ENCODE results near the gene PLEKHH1. TPM values are rescaled to one million over a fixed set of nuclear protein-coding genes. Genes with fewer than 3 reads are reported as not detected.
A peak's percentile ranks its signal among the peaks of the same experiment; 100 is the strongest.
"Not testable (repeated sequence)": the region's sequence is repeated elsewhere in the genome, so short reads cannot be mapped to it uniquely, and the experiment has no call there.

The PLEKHH1 gene
- polyA plus RNA-seq, 4 donors: 30.4 to 85.5 (median 55.2) TPM

GRCh38 chr14:67619446-67620216, 86.5 kb downstream of the PLEKHH1 start, which contains the start of gene ARG2:
TSS of gene ARG2 (plus strand) at chr14:67619920. CDS start at chr14:67619978, 58 bp downstream.
- DNase-seq (ENCODE audit: low read depth in 4 of 4, low spot score in 2 of 4): peak in 3 of 4 donors; percentile 81 to 87 (median 82)

GRCh38 chr14:67620217-67620785, 87.2 kb downstream of the PLEKHH1 start:
- DNase-seq (ENCODE audit: low read depth in 4 of 4, low spot score in 2 of 4): peak in 2 of 4 donors; percentile 18 to 20

- peak in 1 of 4 donors; percentile 36 for DNase-seq (ENCODE audit: low read depth in 4 of 4, low spot score in 2 of 4)
Observed at GRCh38 chr14:67622675-67623074, 89.6 kb downstream of the PLEKHH1 start.

GRCh38 chr14:67623114-67623513, 90.0 kb downstream of the PLEKHH1 start:
- DNase-seq (ENCODE audit: low read depth in 4 of 4, low spot score in 2 of 4): no peak

- not testable (repeated sequence) for DNase-seq (ENCODE audit: low read depth in 4 of 4, low spot score in 2 of 4)
Observed at GRCh38 chr14:67626131-67626530, 93.0 kb downstream of the PLEKHH1 start.

GRCh38 chr14:67627519-67627918, 94.4 kb downstream of the PLEKHH1 start:
- DNase-seq (ENCODE audit: low read depth in 4 of 4, low spot score in 2 of 4): no peak

- DNase-seq (ENCODE audit: low read depth in 4 of 4, low spot score in 2 of 4): no peak
Observed at GRCh38 chr14:67630186-67630585, 97.1 kb downstream of the PLEKHH1 start.

GRCh38 chr14:67630938-67631337, 97.8 kb downstream of the PLEKHH1 start:
- DNase-seq (ENCODE audit: low read depth in 4 of 4, low spot score in 2 of 4): no peak

- no peak for DNase-seq (ENCODE audit: low read depth in 4 of 4, low spot score in 2 of 4)
Observed at GRCh38 chr14:67633451-67634147, 100.5 kb downstream of the PLEKHH1 start.

GRCh38 chr14:67636361-67636919, 103.3 kb downstream of the PLEKHH1 start:
- no peak for DNase-seq (ENCODE audit: low read depth in 4 of 4, low spot score in 2 of 4)

GRCh38 chr14:67638642-67639041, 105.6 kb downstream of the PLEKHH1 start:
- DNase-seq (ENCODE audit: low read depth in 4 of 4, low spot score in 2 of 4): no peak

Other genes starting within 250 kb of the PLEKHH1 start
- gene ATP6V1D, start 173.5 kb upstream of the PLEKHH1 start, polyA plus RNA-seq (ENCODE audit: insufficient read length in 4 of 4): 100 to 1,000 TPM; 132 to 185 (median 144) TPM
- gene EIF2S1, start 173.0 kb upstream of the PLEKHH1 start, polyA plus RNA-seq (ENCODE audit: insufficient read length in 4 of 4): 100 to 1,000 TPM in 2 of 4 donors, 10 to 100 TPM in 2; 79.1 to 111 (median 101) TPM
- 1 to 10 TPM; 1.1 to 4.0 (median 2.4) TPM for gene PLEK2, start 121.1 kb upstream of the PLEKHH1 start, polyA plus RNA-seq (ENCODE audit: insufficient read length in 4 of 4)
- 1 to 10 TPM; 1.8 to 3.8 (median 3.3) TPM for gene TMEM229B, start 44.6 kb upstream of the PLEKHH1 start, polyA plus RNA-seq (ENCODE audit: insufficient read length in 4 of 4)
- gene PIGH, start 67.0 kb downstream of the PLEKHH1 start, polyA plus RNA-seq (ENCODE audit: insufficient read length in 4 of 4): 10 to 100 TPM; 35.6 to 48.5 (median 41.6) TPM
- 10 to 100 TPM in 3 of 4 donors, 1 to 10 TPM in 1; 8.5 to 29.7 (median 11.1) TPM for gene ARG2, start 86.6 kb downstream of the PLEKHH1 start, polyA plus RNA-seq (ENCODE audit: insufficient read length in 4 of 4)
- 100 to 1,000 TPM in 2 of 4 donors, 10 to 100 TPM in 2; 99.0 to 130 (median 109) TPM for gene VTI1B, start 141.3 kb downstream of the PLEKHH1 start, polyA plus RNA-seq (ENCODE audit: insufficient read length in 4 of 4)
- 100 to 1,000 TPM in 3 of 4 donors, 10 to 100 TPM in 1; 96.0 to 120 (median 104) TPM for gene RDH11, start 162.5 kb downstream of the PLEKHH1 start, polyA plus RNA-seq (ENCODE audit: insufficient read length in 4 of 4)
- 1 to 10 TPM in 1 of 4 donors, under 1 TPM in 3; 0.46 to 1.1 (median 0.62) TPM for gene RDH12, start 168.6 kb downstream of the PLEKHH1 start, polyA plus RNA-seq (ENCODE audit: insufficient read length in 4 of 4)